C4-2B (cell line): ENCODE data around the gene UTP20.

Experiments
- H3K27ac ChIP-seq: fragments of 450-650 bp; 2 replicates; pipeline ENCODE4 v1.5.1; 2017
- CTCF ChIP-seq: fragments of 450-650 bp; conservative IDR thresholded peaks from 2 replicates; pipeline ENCODE4 v1.5.1; 2017; ENCODE audit warnings: mild to moderate bottlenecking
- ZFX ChIP-seq: fragments of 450-650 bp; IDR thresholded peaks from 2 replicates; pipeline ENCODE4 v1.6.1; 2017

The UTP20 gene

GRCh38 chr12:101243616-101244015 is 36.3 kb upstream of the UTP20 start:
- TF ChIP-seq ZFX (no peak), CTCF (no peak)
- no peak overlapping the region for H3K27ac ChIP-seq

DNA sequence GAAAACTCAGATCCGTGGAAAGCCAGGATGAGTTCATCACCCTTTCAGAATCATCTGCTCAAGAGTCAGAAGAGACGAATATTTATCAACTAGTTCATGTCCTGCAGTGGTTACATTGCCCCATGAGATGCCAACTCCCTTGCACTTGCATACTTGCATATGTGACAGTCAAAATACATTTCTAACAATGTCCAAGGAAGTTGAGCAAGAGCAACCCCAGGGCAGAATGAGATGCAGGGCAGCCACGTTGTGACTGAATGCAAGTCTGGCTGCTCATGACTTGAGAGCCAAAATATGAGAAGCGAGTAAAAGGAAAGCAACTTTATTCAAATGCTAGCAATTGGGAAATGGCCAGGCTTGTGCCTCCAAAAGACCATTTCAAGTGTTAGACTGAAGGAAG is 23.6 kb upstream of the UTP20 start:
- TF ChIP-seq ZFX (no peak), CTCF (no peak)

GRCh38 chr12:101257357-101257756 is 22.5 kb upstream of the UTP20 start:
- TF ChIP-seq ZFX (no peak), CTCF (no peak)
- no peak overlapping the region for H3K27ac ChIP-seq

More for the DNA sequence above, 23.6 kb upstream of the UTP20 start:
- no peak overlapping the region for H3K27ac ChIP-seq

GRCh38 chr12:101267111-101267510 is 12.8 kb upstream of the UTP20 start:
- TF ChIP-seq ZFX: no peak
- no peak for TF ChIP-seq CTCF

DNA sequence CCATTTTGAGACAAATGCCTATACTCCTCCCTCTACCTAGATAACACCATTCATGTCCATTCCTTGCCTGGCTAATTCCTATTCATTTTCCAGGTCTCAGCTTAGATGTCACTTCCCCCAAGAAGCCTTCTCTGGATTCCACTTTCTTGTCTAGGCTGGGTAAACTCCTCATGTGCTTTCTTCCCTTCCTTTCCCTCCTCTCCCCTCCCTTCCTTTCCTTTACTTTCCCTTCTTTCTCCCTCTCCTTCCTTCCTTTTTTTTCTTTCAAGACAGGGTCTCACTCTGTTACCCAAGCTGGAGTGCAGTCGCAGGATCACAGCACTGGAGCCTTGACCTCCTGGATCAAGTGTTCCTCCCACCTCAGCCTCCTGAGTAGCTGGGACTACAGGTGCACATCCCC is 3.5 kb upstream of the UTP20 start:
- H3K27ac ChIP-seq: no peak overlapping the region
- TF ChIP-seq ZFX (no peak), CTCF (no peak)

More at GRCh38 chr12:101267111-101267510, 12.8 kb upstream of the UTP20 start:
- no peak overlapping the region for H3K27ac ChIP-seq

GRCh38 chr12:101277443-101277842 is 2.5 kb upstream of the UTP20 start:
- TF ChIP-seq CTCF (no peak), ZFX (no peak)
- no peak overlapping the region for H3K27ac ChIP-seq

- H3K27ac ChIP-seq: no peak overlapping the region
- TF ChIP-seq ZFX (no peak), CTCF (no peak)
Measured at GRCh38 chr12:101287357-101287756, 7.5 kb downstream of the UTP20 start.
